Left lung (tissue), 10 donors: Measurements from ENCODE around the gene MISP. TPM values are rescaled to one million over a fixed set of nuclear protein-coding genes. Genes with fewer than 3 reads are reported as not detected.

ENCODE experiments used
- ATAC-seq: fragments of 200-7000 bp; cut with Tn5 transposase; one replicate; pipeline ENCODE4 v1.9.1; 2020; ENCODE audit warnings: moderate library complexity
- DNase-seq, 4 donors: peaks; one replicate each; pipeline ENCODE4 v3.0.0-alpha.2; 2013 to 2020
- H3K27ac ChIP-seq, 2 donors: fragments of 200-600 bp; sonication (generic) in 1 of 2; one replicate each; pipeline versions ENCODE4 v1.5.0 to v1.8.0; 2020 to 2021
- H3K27me3 ChIP-seq, 2 donors: fragments of 200-600 bp; sonication (generic) in 1 of 2; one replicate each; pipeline versions ENCODE4 v1.5.0 to v1.8.0; 2020 to 2021
- H3K36me3 ChIP-seq, 2 donors: fragments of 200-600 bp; sonication (generic) in 1 of 2; one replicate each; pipeline versions ENCODE4 v1.5.0 to v1.8.0; 2020 to 2021
- H3K4me1 ChIP-seq, 2 donors: fragments of 200-600 bp; one replicate each; pipeline ENCODE4 v1.8.0; 2021
- H3K4me3 ChIP-seq, 2 donors: fragments of 200-600 bp; sonication (generic) in 1 of 2; one replicate each; pipeline versions ENCODE4 v1.5.0 to v1.8.0; 2020 to 2021; ENCODE audit warnings: mild to moderate bottlenecking in 1 of 2
- H3K9me3 ChIP-seq, 2 donors: fragments of 200-600 bp; sonication (generic) in 1 of 2; one replicate each; pipeline versions ENCODE4 v1.5.0 to v1.8.0; 2020 to 2021
- intact Hi-C, 2 donors: fragments of 100-400 bp; cut with DNase I; formaldehyde crosslinking; loops; one replicate each; pipeline versions ENCODE4 v1.11.2 to v1.14.2; 2022
- polyA plus RNA-seq, 6 donors: library from polyadenylated mRNA; unstranded; fragments of 120-200 nt; gene quantifications; one replicate each; pipeline ENCODE4 v1.2.1, GENCODE V29; 2013; ENCODE audit not compliant: insufficient read length in 6 of 6
- total RNA-seq, 2 donors: library from RNA; stranded (reverse); fragmentation: NEBNext Ultra II Directional; extraction: Animal tissue kit (Norgen Biotek cat#: 25700); gene quantifications; one replicate each; pipeline ENCODE4 v1.2.1, GENCODE V29; 2021
- TF ChIP-seq, protein P1 (sequence below), 2 donors: fragments of 200-600 bp; sonication (generic) in 1 of 2; IDR thresholded peaks; one replicate each; pipeline versions ENCODE4 v1.5.0 to v1.8.0; 2021; ENCODE audit warnings: antibody characterized with exemption in 2 of 2
- donor health status: DM: no; HTN: yes; CAD: no.
- donor health status: DM: no; HTN: no; CAD: no.

The MISP gene
- total and polyA plus RNA-seq, 8 donors, result 5.8 to 44.0 (median 13.2) TPM

DNA sequence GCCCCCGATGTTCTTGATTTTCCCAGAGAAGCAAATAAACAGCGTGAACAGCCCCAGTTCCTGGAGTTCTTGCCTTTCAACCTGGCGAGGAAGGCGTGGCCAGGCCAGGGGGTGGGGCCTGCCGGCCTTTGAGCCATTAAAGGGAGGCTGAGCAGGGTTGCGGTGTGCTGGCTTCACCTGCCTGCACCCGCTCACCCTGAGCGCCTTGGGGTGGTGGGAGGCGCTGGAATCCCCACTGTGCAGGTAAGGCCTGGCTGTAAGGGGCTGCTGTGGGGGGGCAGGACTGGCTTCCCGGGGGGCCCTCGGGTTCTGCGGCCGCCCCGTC, 2.7 kb upstream of the MISP start:
- H3K9me3 ChIP-seq, result peaks cover 0 to 20% of the 10 kb centered on the region in 2 donors
- no peak for ATAC-seq
- DNase-seq, result peak in 1 of 4 donors; percentile 44
- TF ChIP-seq, protein P1, sequence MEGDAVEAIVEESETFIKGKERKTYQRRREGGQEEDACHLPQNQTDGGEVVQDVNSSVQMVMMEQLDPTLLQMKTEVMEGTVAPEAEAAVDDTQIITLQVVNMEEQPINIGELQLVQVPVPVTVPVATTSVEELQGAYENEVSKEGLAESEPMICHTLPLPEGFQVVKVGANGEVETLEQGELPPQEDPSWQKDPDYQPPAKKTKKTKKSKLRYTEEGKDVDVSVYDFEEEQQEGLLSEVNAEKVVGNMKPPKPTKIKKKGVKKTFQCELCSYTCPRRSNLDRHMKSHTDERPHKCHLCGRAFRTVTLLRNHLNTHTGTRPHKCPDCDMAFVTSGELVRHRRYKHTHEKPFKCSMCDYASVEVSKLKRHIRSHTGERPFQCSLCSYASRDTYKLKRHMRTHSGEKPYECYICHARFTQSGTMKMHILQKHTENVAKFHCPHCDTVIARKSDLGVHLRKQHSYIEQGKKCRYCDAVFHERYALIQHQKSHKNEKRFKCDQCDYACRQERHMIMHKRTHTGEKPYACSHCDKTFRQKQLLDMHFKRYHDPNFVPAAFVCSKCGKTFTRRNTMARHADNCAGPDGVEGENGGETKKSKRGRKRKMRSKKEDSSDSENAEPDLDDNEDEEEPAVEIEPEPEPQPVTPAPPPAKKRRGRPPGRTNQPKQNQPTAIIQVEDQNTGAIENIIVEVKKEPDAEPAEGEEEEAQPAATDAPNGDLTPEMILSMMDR (IDR thresholded peaks at IDR 0.05), result no peak
- H3K4me3 ChIP-seq, result no peak overlapping the region
- no peak overlapping the region for H3K27ac ChIP-seq
- peaks cover 0 to 29% of the 10 kb centered on the region in 2 donors for H3K27me3 ChIP-seq
- intact Hi-C loops, result no loop called here
- peaks cover 0 to 10% of the 10 kb centered on the region in 2 donors for H3K4me1 ChIP-seq
- H3K36me3 ChIP-seq, result no peaks in the 10 kb centered on the region

DNA sequence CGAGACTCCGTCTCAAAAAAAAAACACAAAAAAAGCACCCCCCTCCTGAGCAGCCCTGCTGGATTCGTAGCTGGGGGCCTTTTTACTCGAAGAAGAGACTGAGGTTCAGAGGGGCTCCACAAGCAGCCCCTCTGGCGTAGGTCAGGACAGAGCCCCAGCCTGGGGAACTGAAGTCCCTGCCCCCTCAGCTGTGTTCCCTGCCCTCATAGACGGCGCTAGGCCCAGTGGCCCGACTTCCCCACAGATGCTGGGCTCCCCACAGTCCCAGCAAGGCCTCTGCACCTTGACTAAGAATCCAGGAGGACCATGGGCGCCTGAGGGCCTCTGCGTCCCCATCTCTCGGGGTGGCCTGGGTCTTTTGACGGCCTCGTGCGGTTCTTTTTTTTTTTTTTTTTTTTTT, 1.1 kb upstream of the MISP start:
- TF ChIP-seq, protein P1 (IDR thresholded peaks at IDR 0.05), result no peak
- intact Hi-C loops, result no loop called here

DNA sequence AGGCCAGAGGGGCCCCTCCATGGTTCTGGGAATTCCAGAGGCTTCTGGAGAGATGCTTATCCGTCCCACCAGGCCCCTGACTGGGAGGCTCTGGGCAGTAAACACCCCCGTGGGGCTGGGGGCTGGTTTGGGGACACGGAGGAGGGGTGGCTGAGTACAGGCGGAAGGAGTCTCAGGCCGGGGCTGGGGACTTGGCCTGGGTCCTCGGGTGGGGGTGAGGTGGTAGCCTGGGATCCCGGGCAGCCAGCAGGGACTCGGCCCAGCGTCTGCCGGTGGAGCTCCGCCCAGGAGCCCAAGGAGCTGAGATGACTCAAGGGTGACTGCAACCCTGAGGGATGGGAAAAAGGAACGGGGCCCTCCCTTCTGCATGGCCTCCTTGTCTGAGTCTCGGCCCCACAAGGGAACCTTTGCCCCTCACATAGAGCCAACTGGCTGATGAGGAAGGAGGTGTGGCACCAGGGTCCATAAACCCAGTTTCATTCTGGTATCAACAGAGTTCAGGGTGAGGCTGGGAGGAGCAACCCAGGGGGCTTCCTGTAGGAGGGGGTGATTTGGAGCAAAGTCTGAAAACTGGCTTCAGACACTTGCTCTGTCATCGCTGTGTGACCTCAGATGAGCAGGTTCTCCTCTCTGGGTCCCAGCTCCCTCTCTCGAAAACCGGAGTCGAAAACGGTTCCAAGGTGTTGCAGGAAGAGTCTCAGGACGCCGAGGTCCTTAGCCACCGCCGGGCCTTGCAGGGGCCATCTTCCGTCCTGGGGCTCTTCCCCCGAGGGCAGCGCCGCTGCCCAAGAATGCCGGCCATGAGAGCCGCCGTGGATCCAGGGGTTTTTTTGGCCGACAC, 809 bp downstream of the MISP start:
- Histone ChIP-seq H3K36me3 (no peaks in the 10 kb centered on the region), H3K9me3 (peaks cover 0 to 14% of the 10 kb centered on the region in 2 donors), H3K4me3 (peak overlapping the region; percentile 25 to 36), H3K27ac (peak overlapping the region; percentile 53 to 68), H3K4me1 (peaks cover 0 to 10% of the 10 kb centered on the region in 2 donors), H3K27me3 (peaks cover 0 to 29% of the 10 kb centered on the region in 2 donors)
- DNase-seq (peak in 1 of 4 donors; percentile 52), ATAC-seq (peak; percentile 68)
- TF ChIP-seq, protein P1 (IDR thresholded peaks at IDR 0.05), result no peak
- intact Hi-C loops, result no loop called here

More for the DNA sequence above, 1.1 kb upstream of the MISP start:
- H3K4me3 ChIP-seq, result no peak overlapping the region
- H3K27me3 ChIP-seq, result peaks cover 0 to 29% of the 10 kb centered on the region in 2 donors
- H3K9me3 ChIP-seq, result peaks cover 0 to 15% of the 10 kb centered on the region in 2 donors
- no peak for DNase-seq
- H3K36me3 ChIP-seq, result no peaks in the 10 kb centered on the region
- no peak for ATAC-seq
- no peak overlapping the region for H3K27ac ChIP-seq
- H3K4me1 ChIP-seq, result peaks cover 0 to 10% of the 10 kb centered on the region in 2 donors

DNA sequence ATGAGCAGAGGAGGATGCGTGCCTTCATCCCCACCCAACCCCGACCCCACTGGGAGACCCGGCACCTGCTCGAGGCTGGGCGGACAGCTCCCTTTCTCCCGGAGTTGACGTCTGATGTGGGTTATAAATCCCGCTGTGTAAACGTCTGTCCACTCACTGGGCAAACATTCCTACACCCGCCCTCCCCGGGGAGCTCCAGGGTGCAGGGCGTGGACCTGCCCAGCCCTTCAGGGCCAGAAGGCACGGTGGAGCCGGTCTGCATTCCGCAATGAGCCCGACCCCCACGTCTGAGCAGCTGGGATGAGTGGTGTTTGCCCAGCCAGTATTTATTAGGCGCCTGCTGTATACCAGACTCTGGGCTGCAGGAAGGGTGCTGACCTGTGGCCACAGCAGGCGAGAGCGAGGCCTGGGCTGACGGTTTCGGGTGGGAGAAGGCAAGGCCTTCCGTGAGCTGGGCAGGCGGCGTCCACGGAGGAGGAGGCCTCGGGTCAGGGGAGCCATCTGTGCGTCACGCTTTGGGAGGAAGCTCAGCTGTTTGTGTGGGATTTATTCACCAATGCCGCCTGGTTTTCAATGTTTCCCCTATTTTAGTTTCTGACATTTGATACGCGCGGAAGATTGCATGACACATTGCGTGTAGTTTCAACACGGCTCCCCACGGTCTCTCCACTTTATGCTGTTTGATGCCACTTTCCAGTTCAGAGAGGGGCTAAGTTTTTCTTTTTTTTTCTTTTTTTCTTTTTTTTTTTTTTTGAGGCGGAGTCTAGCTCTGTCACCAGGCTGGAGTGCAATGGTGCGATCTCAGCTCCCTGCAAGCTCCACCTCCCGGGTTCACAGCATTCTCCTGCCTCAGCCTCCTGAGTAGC, 2.0 kb downstream of the MISP start:
- H3K4me1 ChIP-seq, result peaks cover 0 to 10% of the 10 kb centered on the region in 2 donors

More for the DNA sequence above, 2.0 kb downstream of the MISP start:
- H3K27me3 ChIP-seq, result peaks cover 0 to 29% of the 10 kb centered on the region in 2 donors
- TF ChIP-seq, protein P1 (IDR thresholded peaks at IDR 0.05), result no peak
- H3K27ac ChIP-seq, result peak overlapping the region; percentile 58 to 83
- ATAC-seq (peak; percentile 81), DNase-seq (peak in 2 of 4 donors; percentile 72 to 83)
- peaks cover 0 to 6% of the 10 kb centered on the region in 2 donors for H3K9me3 ChIP-seq
- intact Hi-C loops, result no loop called here
- H3K36me3 ChIP-seq, result peaks cover 0 to under 1% of the 10 kb centered on the region in 2 donors
- peak overlapping the region in 1 of 2 donors; percentile 23 for H3K4me3 ChIP-seq
